HG03066 (cell line): ENCODE data around the gene MPL.

Source experiments
- ATAC-seq: cut with Tn5 transposase; IDR thresholded peaks from one replicate; pipeline ENCODE4 v1.9.1; 2021; ENCODE audit warnings: low read depth; ENCODE audit not compliant: unreplicated experiment

Gene MPL

GRCh38 chr1:43402089-43402865 is 64.7 kb downstream of the MPL start:
- no peak for ATAC-seq
